ENCODE data around the gene PIP.
"Not testable (repeated sequence)": the region's sequence is repeated elsewhere in the genome, so short reads cannot be mapped to it uniquely, and the experiment has no call there.

- TF ChIP-seq, protein P1, sequence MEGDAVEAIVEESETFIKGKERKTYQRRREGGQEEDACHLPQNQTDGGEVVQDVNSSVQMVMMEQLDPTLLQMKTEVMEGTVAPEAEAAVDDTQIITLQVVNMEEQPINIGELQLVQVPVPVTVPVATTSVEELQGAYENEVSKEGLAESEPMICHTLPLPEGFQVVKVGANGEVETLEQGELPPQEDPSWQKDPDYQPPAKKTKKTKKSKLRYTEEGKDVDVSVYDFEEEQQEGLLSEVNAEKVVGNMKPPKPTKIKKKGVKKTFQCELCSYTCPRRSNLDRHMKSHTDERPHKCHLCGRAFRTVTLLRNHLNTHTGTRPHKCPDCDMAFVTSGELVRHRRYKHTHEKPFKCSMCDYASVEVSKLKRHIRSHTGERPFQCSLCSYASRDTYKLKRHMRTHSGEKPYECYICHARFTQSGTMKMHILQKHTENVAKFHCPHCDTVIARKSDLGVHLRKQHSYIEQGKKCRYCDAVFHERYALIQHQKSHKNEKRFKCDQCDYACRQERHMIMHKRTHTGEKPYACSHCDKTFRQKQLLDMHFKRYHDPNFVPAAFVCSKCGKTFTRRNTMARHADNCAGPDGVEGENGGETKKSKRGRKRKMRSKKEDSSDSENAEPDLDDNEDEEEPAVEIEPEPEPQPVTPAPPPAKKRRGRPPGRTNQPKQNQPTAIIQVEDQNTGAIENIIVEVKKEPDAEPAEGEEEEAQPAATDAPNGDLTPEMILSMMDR (IDR thresholded peaks at IDR 0.05; ENCODE audit: extremely low read depth in 1 of 2, insufficient read depth in 1 of 2, low read depth in 1 of 2, low read length in 2 of 2): not testable (repeated sequence)
- TF ChIP-seq, protein P2, sequence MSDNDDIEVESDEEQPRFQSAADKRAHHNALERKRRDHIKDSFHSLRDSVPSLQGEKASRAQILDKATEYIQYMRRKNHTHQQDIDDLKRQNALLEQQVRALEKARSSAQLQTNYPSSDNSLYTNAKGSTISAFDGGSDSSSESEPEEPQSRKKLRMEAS (IDR thresholded peaks at IDR 0.05; ENCODE audit: insufficient read depth, insufficient read length): not testable (repeated sequence)
- TF ChIP-seq POLR2AphosphoS5 (IDR thresholded peaks at IDR 0.05; ENCODE audit: insufficient read depth, low read depth, low read length); EZH2 (IDR thresholded peaks at IDR 0.05; ENCODE audit: borderline replicate concordance, low read depth, low read length, severe bottlenecking); POLR2A (IDR thresholded peaks at IDR 0.05; ENCODE audit: low read depth, low read length); FOS (IDR thresholded peaks at IDR 0.05; ENCODE audit: borderline replicate concordance, insufficient read depth, low read length); MYC (IDR thresholded peaks at IDR 0.05; ENCODE audit: low read depth, low read length); JUN (IDR thresholded peaks at IDR 0.05; ENCODE audit: borderline replicate concordance, insufficient read depth, insufficient read length, low read depth); GATA2 (IDR thresholded peaks at IDR 0.05; ENCODE audit: insufficient read depth, insufficient read length, low read depth, low read length): not testable (repeated sequence)
These were observed 32.3 kb upstream of the PIP start for GRCh38 chr7:143099579-143099978.
